A549 (cell line): ENCODE measurements around the gene ADARB1. TPM values are rescaled to one million over a fixed set of nuclear protein-coding genes. Genes with fewer than 3 reads are reported as not detected.

Experiments
- ATAC-seq, 2 experiments: fragments of 200-7000 bp in 1 of 2; fragments of >200 bp in 1 of 2; cut with Nextera tagmentation in 1 of 2; cut with Tn5 transposase in 1 of 2; 3 replicates each; pipeline versions ENCODE4 v1.8.0 to v1.9.1; 2018 to 2020; ENCODE audit warnings: mild to moderate bottlenecking in 1 of 2, moderate library complexity in 1 of 2
- CTCF ChIA-PET: fragments of 300-600 bp; sonication (Branson Sonifier 250); formaldehyde crosslinking; extraction: SDS; loops from one replicate; lab custom pipeline; 2021; ENCODE audit warnings: antibody characterized with exemption, inconsistent platforms; lab: Yijun Ruan, JAX
- POLR2A ChIA-PET: fragments of 350-600 bp; formaldehyde crosslinking; extraction: SDS; loops from one replicate; lab custom pipeline; 2021; ENCODE audit warnings: antibody characterized with exemption, inconsistent platforms; lab: Yijun Ruan, JAX
- DNase-seq, 2 experiments: peaks; one replicate each; pipeline versions ENCODE4 v3.0.0 to v3.0.0-alpha.2; 2011 to 2016; ENCODE audit warnings: low read depth in 1 of 2, low spot score in 1 of 2
- FAIRE-seq: peaks from 2 replicates; lab custom pipeline; 2011; peaks lifted over from hg19 to GRCh38; lab: Jason Lieb, UNC
- H3K27ac ChIP-seq, 2 experiments: fragments of >200 bp; sonication (Bioruptor Twin); formaldehyde crosslinking; 3 replicates each; pipeline ENCODE4 v1.5.1; 2016 to 2017
- H3K4me1 ChIP-seq: fragments of >200 bp; sonication (Bioruptor Twin); formaldehyde crosslinking; 3 replicates; pipeline ENCODE4 v1.6.1; 2016
- H3K4me2 ChIP-seq: fragments of >200 bp; sonication (Bioruptor Twin); formaldehyde crosslinking; 3 replicates; pipeline ENCODE4 v1.6.1; 2016
- H3K4me3 ChIP-seq: fragments of >200 bp; sonication (Bioruptor Twin); formaldehyde crosslinking; 3 replicates; pipeline ENCODE4 v1.5.1; 2016
- H3K9me3 ChIP-seq: fragments of >200 bp; sonication (Bioruptor Twin); formaldehyde crosslinking; 3 replicates; pipeline ENCODE4 v1.6.1; 2016
- ATOH8 ChIP-seq: fragments of 250-450 bp; sonication (Bioruptor Pico); IDR thresholded peaks from 2 replicates; pipeline ENCODE4 v1.5.0; 2020; ENCODE audit warnings: low read depth, mild to moderate bottlenecking, moderate library complexity
- CBX2 ChIP-seq: fragments of 200-600 bp; sonication (generic); IDR thresholded peaks from 2 replicates; pipeline ENCODE4 v1.6.1; 2016; ENCODE audit warnings: low read depth, mild to moderate bottlenecking, borderline replicate concordance
- CHD2 ChIP-seq: fragments of 150-350 bp; IDR thresholded peaks from 2 replicates; pipeline ENCODE4 v1.6.1; 2014; ENCODE audit warnings: low read length; ENCODE audit not compliant: partially characterized antibody
- EHF ChIP-seq: fragments of 250-450 bp; sonication (Bioruptor Pico); IDR thresholded peaks from 2 replicates; pipeline ENCODE4 v1.5.0; 2020; ENCODE audit warnings: mild to moderate bottlenecking
- ELK1 ChIP-seq: fragments of 150-350 bp; IDR thresholded peaks from 2 replicates; pipeline ENCODE4 v1.6.1; 2014; ENCODE audit warnings: low read depth, mild to moderate bottlenecking, low read length
- EP300 ChIP-seq, 2 experiments: fragments of >200 bp; sonication (Bioruptor Twin); formaldehyde crosslinking; IDR thresholded peaks; 2 replicates in 1 of 2; 3 replicates in 1 of 2; pipeline ENCODE4 v1.6.1; 2016 to 2017
- FOSL2 ChIP-seq, 2 experiments: fragments of 450-650 bp in 1 of 2; fragments of >200 bp in 1 of 2; sonication (Bioruptor Twin) in 1 of 2; formaldehyde crosslinking; IDR thresholded peaks; 2 replicates each; pipeline versions ENCODE4 v1.5.0 to v1.6.1; 2016 to 2020; ENCODE audit warnings: mild to moderate bottlenecking in 1 of 2, moderate library complexity in 1 of 2
- FOXS1 ChIP-seq: fragments of 250-450 bp; sonication (Bioruptor Pico); IDR thresholded peaks from 2 replicates; pipeline ENCODE4 v1.5.0; 2020; ENCODE audit warnings: mild to moderate bottlenecking, moderate library complexity
- GATA3 ChIP-seq: IDR thresholded peaks from 2 replicates; pipeline ENCODE4 v1.6.1; 2012; ENCODE audit warnings: borderline replicate concordance
- HDAC2 ChIP-seq: fragments of 200-600 bp; sonication (generic); IDR thresholded peaks from 2 replicates; pipeline ENCODE4 v1.6.1; 2016
- HES2 ChIP-seq: fragments of >200 bp; sonication (Bioruptor Twin); formaldehyde crosslinking; IDR thresholded peaks from 2 replicates; pipeline ENCODE4 v1.6.1; 2016
- HMGXB4 ChIP-seq: fragments of 250-450 bp; sonication (Bioruptor Pico); IDR thresholded peaks from 2 replicates; pipeline ENCODE4 v1.5.0; 2021; ENCODE audit warnings: mild to moderate bottlenecking, moderate library complexity, borderline replicate concordance
- KDM1A ChIP-seq: fragments of 200-600 bp; sonication (generic); IDR thresholded peaks from 2 replicates; pipeline ENCODE4 v1.6.1; 2016; ENCODE audit warnings: low read depth, mild to moderate bottlenecking
- KDM5A ChIP-seq: fragments of 200-600 bp; sonication (generic); IDR thresholded peaks from 2 replicates; pipeline ENCODE4 v1.6.1; 2016; ENCODE audit warnings: antibody characterized with exemption, mild to moderate bottlenecking
- MAX ChIP-seq: IDR thresholded peaks from 2 replicates; pipeline ENCODE4 v1.6.1; 2012
- MAZ ChIP-seq: fragments of 150-350 bp; IDR thresholded peaks from 2 replicates; pipeline ENCODE4 v1.6.1; 2014; ENCODE audit warnings: antibody characterized with exemption, low read depth, low read length, borderline replicate concordance
- NPAS2 ChIP-seq: fragments of 250-450 bp; sonication (Bioruptor Pico); IDR thresholded peaks from 2 replicates; pipeline ENCODE4 v1.8.0; 2022; ENCODE audit warnings: mild to moderate bottlenecking, moderate library complexity, borderline replicate concordance
- PHF8 ChIP-seq: fragments of 200-600 bp; sonication (generic); IDR thresholded peaks from 2 replicates; pipeline ENCODE4 v1.6.1; 2016; ENCODE audit warnings: low read depth, mild to moderate bottlenecking, antibody characterized with exemption, moderate library complexity, borderline replicate concordance
- POLR2AphosphoS2 ChIP-seq: conservative IDR thresholded peaks from 2 replicates; pipeline ENCODE4 v1.6.1; 2012; ENCODE audit warnings: low read length, improper control_type of control experiment, inconsistent platforms
- RAD21 ChIP-seq, 2 experiments: fragments of >200 bp in 1 of 2; sonication (Bioruptor Twin) in 1 of 2; formaldehyde crosslinking in 1 of 2; IDR thresholded peaks in 1 of 2; conservative IDR thresholded peaks in 1 of 2; 2 replicates in 1 of 2; 3 replicates in 1 of 2; pipeline ENCODE4 v1.6.1; 2012 to 2018; ENCODE audit warnings: inconsistent platforms in 1 of 2
- RCOR1 ChIP-seq: fragments of 150-350 bp; IDR thresholded peaks from 2 replicates; pipeline ENCODE4 v1.6.1; 2014; ENCODE audit warnings: antibody characterized with exemption, low read length, low read depth
- REST ChIP-seq: fragments of 200-600 bp; sonication (generic); IDR thresholded peaks from 2 replicates; pipeline ENCODE4 v1.6.1; 2016; ENCODE audit warnings: antibody characterized with exemption, mild to moderate bottlenecking, moderate library complexity
- TFCP2L1 ChIP-seq: fragments of 250-450 bp; sonication (Bioruptor Pico); IDR thresholded peaks from 2 replicates; pipeline ENCODE4 v1.5.0; 2021; ENCODE audit warnings: mild to moderate bottlenecking
- TP53 ChIP-seq: fragments of 250-450 bp; sonication (Bioruptor Pico); IDR thresholded peaks from 2 replicates; pipeline ENCODE4 v1.5.0; 2021; ENCODE audit warnings: mild to moderate bottlenecking, moderate library complexity
- WGBS: methylation state at CpG from one replicate; pipeline ENCODE4 v1.1.6; 2017; ENCODE audit errors: missing lambda C conversion rate; 5-methylcytosine and 5-hydroxymethylcytosine counted together
- polyA plus RNA-seq, 4 experiments: library from polyadenylated mRNA; depleted of rRNA in 3 of 4; stranded (reverse); fragments of >200 nt; fragmentation: RNase III in 1 of 4; extraction: RNeasy Plus Mini Kit Qiagen cat#74134 plus additional on column Dnase treatment in 1 of 4; gene quantifications; 2 replicates in 3 of 4; 3 replicates in 1 of 4; pipeline ENCODE4 v1.2.3, GENCODE V29; 2011 to 2017

The ADARB1 gene
- polyA plus RNA-seq, 2 of the 4 experiments (the other 2 are of a cell fraction) = 3.2 to 5.7 TPM

DNA sequence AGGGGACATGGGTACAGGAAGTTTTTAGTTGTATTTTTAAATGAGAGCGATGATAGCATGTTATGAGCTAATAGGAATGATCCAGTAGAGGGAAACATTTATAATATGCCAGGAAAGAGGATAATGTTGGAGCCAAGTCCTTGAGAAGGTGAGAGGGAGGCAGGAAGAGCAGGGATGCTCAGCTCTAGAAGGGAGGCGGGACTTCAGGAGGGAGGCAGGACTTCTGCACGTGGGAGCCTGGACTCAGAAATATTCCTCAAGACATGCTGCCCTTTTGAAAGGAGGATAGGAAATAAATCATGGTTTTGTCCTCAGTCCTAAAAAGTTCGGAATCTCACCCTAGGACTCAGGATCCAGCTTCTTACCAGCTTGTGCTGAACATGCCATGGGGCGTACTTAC lies 5.9 kb downstream of the ADARB1 start:
- H3K9me3 ChIP-seq = no peaks in the 10 kb centered on the region
- WGBS = 80% methylated on average over 5 of the region's 5 CpGs
- DNase-seq (no peak), FAIRE-seq (no peak), ATAC-seq (no peak)
- TF ChIP-seq KDM1A (no peak), POLR2AphosphoS2 (no peak), GATA3 (no peak), CHD2 (no peak), MAZ (no peak), FOSL2 (IDR thresholded peaks at IDR 0.05) (no peak), FOSL2 (CRISPR knock-in tag; IDR thresholded peaks at IDR 0.05) (no peak), REST (no peak)
- CTCF ChIA-PET = interaction anchor here (1.8 kb wide), 1 partner anchor 48 kb away, joined by 4 read pairs; no protein-coding TSS in a partner anchor
- H3K4me1 ChIP-seq = peaks cover 4% of the 10 kb centered on the region; the same call in 1 of the 3 replicates
- no peak overlapping the region for H3K4me2 ChIP-seq
- POLR2A ChIA-PET = no interaction called here
- H3K4me3 ChIP-seq = no peak overlapping the region
- H3K27ac ChIP-seq = no peak overlapping the region

GRCh38 chr21:45080639-45081414 lies 6.4 kb downstream of the ADARB1 start:
- Histone ChIP-seq H3K9me3 (no peaks in the 10 kb centered on the region), H3K4me1 (peaks cover 4% of the 10 kb centered on the region; the same call in 1 of the 3 replicates), H3K4me3 (no peak overlapping the region), H3K27ac (no peak overlapping the region), H3K4me2 (no peak overlapping the region)
- FAIRE-seq = no peak
- ChIA-PET CTCF (interaction anchor here (1.8 kb wide), 1 partner anchor 48 kb away, joined by 4 read pairs; no protein-coding TSS in a partner anchor), POLR2A (no interaction called here)
- ATAC-seq = no peak
- 57% methylated on average over 8 of the region's 8 CpGs for WGBS
- no peak for TF ChIP-seq CBX2
- TF ChIP-seq MAX = no peak
- DNase-seq = no peak

GRCh38 chr21:45081636-45082035 lies 7.3 kb downstream of the ADARB1 start:
- POLR2A ChIA-PET = no interaction called here
- CTCF ChIA-PET = interaction anchor here (1.5 kb wide), 1 partner anchor 132 kb away, joined by 3 read pairs; no protein-coding TSS in a partner anchor
- no peak for TF ChIP-seq EP300 (IDR thresholded peaks at IDR 0.05)
- no peak for TF ChIP-seq FOSL2 (IDR thresholded peaks at IDR 0.05)
- TF ChIP-seq FOSL2 (CRISPR knock-in tag; IDR thresholded peaks at IDR 0.05) = no peak
- TF ChIP-seq RAD21 (conservative IDR thresholded peaks at IDR 0.05 in 1 of 2, IDR thresholded peaks at IDR 0.05 in 1 of 2) = no peak
- TF ChIP-seq TFCP2L1 (CRISPR knock-in tag) = no peak
- TF ChIP-seq NPAS2 (CRISPR knock-in tag) = no peak
- no peak for TF ChIP-seq ATOH8 (CRISPR knock-in tag)
- no peak for TF ChIP-seq RCOR1
- TF ChIP-seq HMGXB4 (CRISPR knock-in tag) = no peak
- no peak for TF ChIP-seq PHF8
- TF ChIP-seq EHF (CRISPR knock-in tag) = no peak
- TF ChIP-seq ELK1 = no peak
- TF ChIP-seq FOXS1 (CRISPR knock-in tag) = no peak
- TF ChIP-seq HES2 = no peak
- no peak for TF ChIP-seq TP53 (CRISPR knock-in tag)
- no peak for TF ChIP-seq KDM5A
- no peak for TF ChIP-seq HDAC2

More at GRCh38 chr21:45081636-45082035, 7.3 kb downstream of the ADARB1 start:
- Histone ChIP-seq H3K4me2 (no peak overlapping the region), H3K27ac (no peak overlapping the region), H3K9me3 (no peaks in the 10 kb centered on the region), H3K4me1 (peaks cover 4% of the 10 kb centered on the region; the same call in 1 of the 3 replicates), H3K4me3 (no peak overlapping the region)
- ATAC-seq (no peak), DNase-seq (no peak), FAIRE-seq (no peak)
- WGBS = 95% methylated on average over 4 of the region's 4 CpGs
